Thoracic aorta (tissue), 2 donors: ENCODE measurements around the gene TAAR9. TPM values are rescaled to one million over a fixed set of nuclear protein-coding genes. Genes with fewer than 3 reads are reported as not detected.
A peak's percentile ranks its signal among the peaks of the same experiment; 100 is the strongest.

Experiments
- ATAC-seq: fragments of 150-250 bp; one replicate; pipeline ENCODE4 v1.8.0; 2017; ENCODE audit warnings: low read depth; ENCODE audit not compliant: insufficient number of reproducible peaks, low FRiP score
- DNase-seq: peaks from one replicate; pipeline ENCODE4 v3.0.0-alpha.2; 2020; ENCODE audit warnings: low spot score
- H3K27ac ChIP-seq, 2 donors: fragments of 200-600 bp; sonication (generic); 1 replicate in 1 of 2; 2 replicates in 1 of 2; pipeline ENCODE4 v1.5.1; 2016; ENCODE audit warnings: mild to moderate bottlenecking in 2 of 2, moderate library complexity in 2 of 2
- H3K27me3 ChIP-seq: fragments of 200-600 bp; sonication (generic); replicated peaks from 2 replicates; pipeline ENCODE4 v1.6.0; 2016; ENCODE audit warnings: mild to moderate bottlenecking; ENCODE audit not compliant: insufficient read depth
- H3K36me3 ChIP-seq: fragments of 200-600 bp; sonication (generic); one replicate; pipeline ENCODE4 v1.5.1; 2016
- H3K4me1 ChIP-seq, 2 donors: fragments of 200-600 bp; sonication (generic); 1 replicate in 1 of 2; 2 replicates in 1 of 2; pipeline versions ENCODE4 v1.5.1 to v1.6.0; 2016; ENCODE audit warnings: low read depth in 2 of 2, mild to moderate bottlenecking in 1 of 2; ENCODE audit not compliant: control insufficient read depth in 1 of 2
- H3K4me3 ChIP-seq: fragments of 200-600 bp; sonication (generic); 2 replicates; pipeline ENCODE4 v1.5.1; 2016; ENCODE audit warnings: mild to moderate bottlenecking
- H3K9me3 ChIP-seq: fragments of 200-600 bp; sonication (generic); 2 replicates; pipeline ENCODE4 v1.5.1; 2016
- CTCF ChIP-seq: fragments of 200-600 bp; sonication (generic); IDR thresholded peaks from one replicate; pipeline ENCODE4 v1.5.1; 2019; ENCODE audit warnings: antibody characterized with exemption
- total RNA-seq, 2 donors: library from RNA; depleted of rRNA; stranded (reverse); fragments of >200 nt; gene quantifications; one replicate each; pipeline versions ENCODE4 v1.1.0 to v1.2.3, GENCODE V29; 2016

TAAR9 gene
- total RNA-seq, result not detected

GRCh38 chr6:132537977-132538376 lies at the start of gene TAAR9:
TSS of gene TAAR9 (plus strand) at chr6:132538277. CDS start at chr6:132538290, 13 bp downstream.
- ATAC-seq, result no peak
- Histone ChIP-seq H3K4me3 (no peak within 1 kb of the TSS), H3K36me3 (no peaks in the 10 kb centered on the region), H3K27ac (no peak within 1 kb of the TSS), H3K9me3 (no peaks in the 10 kb centered on the region), H3K4me1 (peaks cover 3 to 8% of the 10 kb centered on the region in 2 donors), H3K27me3 (no peaks in the 10 kb centered on the region)
- DNase-seq, result no peak
- TF ChIP-seq CTCF, result no peak

- Histone ChIP-seq H3K27ac (peak overlapping the region; percentile 35 to 64), H3K4me3 (no peak overlapping the region), H3K9me3 (no peaks in the 10 kb centered on the region), H3K36me3 (no peaks in the 10 kb centered on the region), H3K4me1 (peaks cover 33 to 37% of the 10 kb centered on the region in 2 donors), H3K27me3 (no peaks in the 10 kb centered on the region)
- ATAC-seq, result no peak
- TF ChIP-seq CTCF, result no peak
- no peak for DNase-seq
These were observed 48.7 kb upstream of the TAAR9 start for GRCh38 chr6:132489376-132489775.

- Histone ChIP-seq H3K27me3 (no peaks in the 10 kb centered on the region), H3K4me1 (peaks cover 33 to 40% of the 10 kb centered on the region in 2 donors), H3K9me3 (no peaks in the 10 kb centered on the region), H3K27ac (peak overlapping the region; percentile 64), H3K36me3 (no peaks in the 10 kb centered on the region), H3K4me3 (peak overlapping the region; percentile 53)
- DNase-seq (no peak), ATAC-seq (no peak)
- no peak for TF ChIP-seq CTCF
These were observed 48.1 kb upstream of the TAAR9 start for GRCh38 chr6:132490024-132490423.

GRCh38 chr6:132490478-132491204 lies 47.4 kb upstream of the TAAR9 start:
- Histone ChIP-seq H3K27me3 (no peaks in the 10 kb centered on the region), H3K4me3 (peak overlapping the region; percentile 53), H3K36me3 (no peaks in the 10 kb centered on the region), H3K4me1 (peaks cover 37 to 46% of the 10 kb centered on the region in 2 donors), H3K9me3 (no peaks in the 10 kb centered on the region), H3K27ac (peak overlapping the region; percentile 64)
- DNase-seq, result no peak
- no peak for TF ChIP-seq CTCF
- ATAC-seq, result no peak

- Histone ChIP-seq H3K27me3 (no peaks in the 10 kb centered on the region), H3K9me3 (no peaks in the 10 kb centered on the region), H3K27ac (peak overlapping the region; percentile 64), H3K36me3 (no peaks in the 10 kb centered on the region), H3K4me3 (no peak overlapping the region), H3K4me1 (peaks cover 44 to 52% of the 10 kb centered on the region in 2 donors)
- no peak for TF ChIP-seq CTCF
- ATAC-seq (peak; percentile 31), DNase-seq (peak; percentile 58)
These were observed 46.8 kb upstream of the TAAR9 start for GRCh38 chr6:132491303-132491702.
